Loucy (cell line): Measurements from ENCODE around the gene PIEZO1.

ENCODE experiments used
- EZH2phosphoT487 ChIP-seq: fragments of 200-600 bp; IDR thresholded peaks from 2 replicates; pipeline ENCODE4 v1.6.1; 2018; ENCODE audit warnings: antibody characterized with exemption, mild to moderate bottlenecking, moderate library complexity, borderline replicate concordance
- TF ChIP-seq, protein P1 (sequence below): fragments of 200-600 bp; sonication (generic); conservative IDR thresholded peaks from 2 replicates; pipeline ENCODE4 v1.5.1; 2014; ENCODE audit warnings: mild to moderate bottlenecking, antibody characterized with exemption, low read length

- TF ChIP-seq, protein P1, sequence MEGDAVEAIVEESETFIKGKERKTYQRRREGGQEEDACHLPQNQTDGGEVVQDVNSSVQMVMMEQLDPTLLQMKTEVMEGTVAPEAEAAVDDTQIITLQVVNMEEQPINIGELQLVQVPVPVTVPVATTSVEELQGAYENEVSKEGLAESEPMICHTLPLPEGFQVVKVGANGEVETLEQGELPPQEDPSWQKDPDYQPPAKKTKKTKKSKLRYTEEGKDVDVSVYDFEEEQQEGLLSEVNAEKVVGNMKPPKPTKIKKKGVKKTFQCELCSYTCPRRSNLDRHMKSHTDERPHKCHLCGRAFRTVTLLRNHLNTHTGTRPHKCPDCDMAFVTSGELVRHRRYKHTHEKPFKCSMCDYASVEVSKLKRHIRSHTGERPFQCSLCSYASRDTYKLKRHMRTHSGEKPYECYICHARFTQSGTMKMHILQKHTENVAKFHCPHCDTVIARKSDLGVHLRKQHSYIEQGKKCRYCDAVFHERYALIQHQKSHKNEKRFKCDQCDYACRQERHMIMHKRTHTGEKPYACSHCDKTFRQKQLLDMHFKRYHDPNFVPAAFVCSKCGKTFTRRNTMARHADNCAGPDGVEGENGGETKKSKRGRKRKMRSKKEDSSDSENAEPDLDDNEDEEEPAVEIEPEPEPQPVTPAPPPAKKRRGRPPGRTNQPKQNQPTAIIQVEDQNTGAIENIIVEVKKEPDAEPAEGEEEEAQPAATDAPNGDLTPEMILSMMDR: no peak
- TF ChIP-seq EZH2phosphoT487: no peak
These were observed 74.5 kb downstream of the PIEZO1 start for GRCh38 chr16:88710556-88710955.
